ENCODE data around the gene LIPN. TPM values are rescaled to one million over a fixed set of nuclear protein-coding genes. Genes with fewer than 3 reads are reported as not detected.

Gene LIPN
- not detected in 2 replicates for total RNA-seq (2014; rRNA removed; shearing (Covaris generic))

GRCh38 chr10:88759366-88760101 lies at the start of gene LIPN:
Gene LIPN (plus strand): TSS chr10:88760020. CDS start chr10:88761406, 1,386 bp downstream.

GRCh38 chr10:88802523-88803285 lies 42.9 kb downstream of the LIPN start, which contains the start of gene LIPM:
Gene LIPM (plus strand): TSS chr10:88802730. CDS start chr10:88802897, 167 bp downstream.

Other genes starting within 250 kb of the LIPN start
- not detected in 2 replicates for gene RNLS, start 176.7 kb upstream of the LIPN start, total RNA-seq (2014; rRNA removed; shearing (Covaris generic))
- gene LIPJ, start 173.3 kb upstream of the LIPN start, total RNA-seq (2014; rRNA removed; shearing (Covaris generic)), result not detected in 2 replicates
- gene LIPF, start 95.6 kb upstream of the LIPN start, total RNA-seq (2014; rRNA removed; shearing (Covaris generic)), result not detected in 2 replicates
- gene LIPK, start 53.8 kb upstream of the LIPN start, total RNA-seq (2014; rRNA removed; shearing (Covaris generic)), result not detected in 2 replicates
- not detected in 2 replicates for gene LIPM, start 42.7 kb downstream of the LIPN start, total RNA-seq (2014; rRNA removed; shearing (Covaris generic))
- gene ANKRD22, start 91.8 kb downstream of the LIPN start, total RNA-seq (2014; rRNA removed; shearing (Covaris generic)), result not detected in 2 replicates
- 55.7 and 68.9 TPM in 2 replicates for gene STAMBPL1, start 120.2 kb downstream of the LIPN start, total RNA-seq (2014; rRNA removed; shearing (Covaris generic))
- gene ACTA2, start 192.8 kb downstream of the LIPN start, total RNA-seq (2014; rRNA removed; shearing (Covaris generic)), result 6.1 and 6.8 TPM in 2 replicates
- 6.9 and 7.3 TPM in 2 replicates for gene FAS, start 230.8 kb downstream of the LIPN start, total RNA-seq (2014; rRNA removed; shearing (Covaris generic))

All from A375 (cell line).